ENCODE data around the gene LRP1. TPM values are rescaled to one million over a fixed set of nuclear protein-coding genes. Genes with fewer than 3 reads are reported as not detected.

LRP1 gene
- total RNA-seq, 1 donor from 2014 or later: 0.60 TPM

DNA sequence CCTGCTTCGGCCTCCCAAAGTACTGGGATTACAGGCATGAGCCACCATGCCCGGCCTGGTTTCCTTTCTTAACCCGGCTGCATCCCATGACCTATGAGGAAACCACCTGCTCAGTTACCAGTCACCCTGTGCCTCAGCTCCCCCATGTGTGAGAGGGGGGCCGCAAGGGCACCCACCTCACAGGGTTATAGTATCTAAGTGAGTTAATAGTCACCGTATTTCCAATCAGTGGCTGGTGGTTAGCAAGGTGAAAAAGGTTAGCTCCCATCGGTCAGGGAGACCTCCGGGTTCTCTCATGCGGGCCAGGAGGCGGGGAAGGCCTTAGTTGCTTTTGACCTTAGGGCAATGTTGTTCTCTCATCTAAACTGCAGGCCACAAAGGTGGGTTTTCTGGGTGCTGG is 6.7 kb downstream of the LRP1 start:
- DNase-seq (ENCODE audit: low read depth in 2 of 2): no peak

DNA sequence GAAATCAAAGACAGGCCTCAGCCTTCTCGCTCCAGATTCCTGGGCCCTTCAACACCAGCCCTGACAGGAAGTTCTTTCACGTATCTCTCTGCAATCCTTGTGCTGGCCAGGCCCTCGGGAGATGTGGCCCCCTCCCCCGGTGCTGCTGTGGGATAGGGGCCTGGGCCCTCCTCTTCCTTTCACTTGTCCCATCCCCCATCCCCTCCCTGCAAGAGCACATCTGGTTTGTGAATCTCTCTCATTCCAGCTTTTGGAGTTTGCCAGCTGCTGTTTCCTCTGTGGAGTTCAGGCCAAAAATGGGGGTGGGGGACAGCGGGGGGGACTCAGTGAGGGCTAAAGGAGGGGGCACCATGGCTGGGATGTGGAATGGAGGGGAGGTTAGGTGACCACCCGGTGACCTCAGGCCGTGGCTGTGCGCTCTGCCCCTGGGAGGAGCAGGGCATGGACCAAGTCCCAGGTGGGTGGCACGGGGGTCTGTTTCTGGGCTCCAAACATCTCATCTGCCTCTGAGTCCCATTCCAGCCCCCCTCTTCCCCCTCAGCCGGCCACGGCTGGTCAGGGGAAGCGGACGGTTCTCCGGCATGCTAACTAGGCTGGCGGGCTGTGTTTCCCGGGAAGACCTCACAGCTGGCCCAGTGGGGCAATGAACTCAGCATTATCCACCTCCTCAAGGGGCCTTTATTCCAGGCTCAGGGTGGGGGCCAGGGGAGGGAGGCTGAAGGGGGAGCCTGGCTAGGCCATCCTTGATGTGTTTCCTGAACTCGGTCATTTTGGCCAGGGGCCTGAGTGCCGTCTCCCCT is 7.4 kb downstream of the LRP1 start:
- no peak for DNase-seq (ENCODE audit: low read depth in 2 of 2)

DNA sequence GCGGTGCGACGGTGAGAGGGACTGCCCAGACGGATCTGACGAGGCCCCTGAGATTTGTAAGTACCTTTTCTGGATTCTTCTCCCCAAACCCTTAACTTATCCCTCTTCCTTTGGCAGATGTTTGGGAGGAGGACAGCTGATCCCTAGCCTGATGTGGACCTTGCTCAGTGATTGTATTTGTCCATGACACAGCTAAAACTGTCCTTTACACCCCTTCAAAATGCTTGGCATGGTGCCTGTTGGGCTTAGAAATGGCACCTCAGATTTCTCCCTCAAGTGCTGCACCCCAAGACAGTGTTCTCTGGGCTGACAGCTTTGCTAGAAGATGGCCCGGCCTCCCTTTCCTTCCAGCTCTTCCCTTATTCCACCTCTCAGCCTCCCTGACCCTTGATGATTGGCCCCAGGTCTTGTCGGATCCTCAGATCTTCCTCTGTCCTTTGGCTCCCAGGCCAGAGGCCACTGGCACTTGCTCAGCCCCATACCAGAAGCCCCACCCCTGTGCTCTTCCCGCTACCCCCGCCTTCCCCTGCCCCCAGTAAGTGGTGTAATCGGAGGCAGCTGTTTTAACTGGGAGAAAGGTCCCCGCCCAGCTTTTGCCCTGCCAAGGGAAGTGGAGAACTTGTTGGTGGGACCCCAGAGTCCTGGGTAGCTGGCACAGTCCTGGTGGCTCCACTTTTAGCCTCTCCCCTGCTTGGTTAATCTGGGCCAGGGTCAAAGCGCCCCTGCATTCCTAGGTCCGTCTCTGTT is 10.4 kb downstream of the LRP1 start:
- DNase-seq (ENCODE audit: low read depth in 2 of 2): no peak

DNA sequence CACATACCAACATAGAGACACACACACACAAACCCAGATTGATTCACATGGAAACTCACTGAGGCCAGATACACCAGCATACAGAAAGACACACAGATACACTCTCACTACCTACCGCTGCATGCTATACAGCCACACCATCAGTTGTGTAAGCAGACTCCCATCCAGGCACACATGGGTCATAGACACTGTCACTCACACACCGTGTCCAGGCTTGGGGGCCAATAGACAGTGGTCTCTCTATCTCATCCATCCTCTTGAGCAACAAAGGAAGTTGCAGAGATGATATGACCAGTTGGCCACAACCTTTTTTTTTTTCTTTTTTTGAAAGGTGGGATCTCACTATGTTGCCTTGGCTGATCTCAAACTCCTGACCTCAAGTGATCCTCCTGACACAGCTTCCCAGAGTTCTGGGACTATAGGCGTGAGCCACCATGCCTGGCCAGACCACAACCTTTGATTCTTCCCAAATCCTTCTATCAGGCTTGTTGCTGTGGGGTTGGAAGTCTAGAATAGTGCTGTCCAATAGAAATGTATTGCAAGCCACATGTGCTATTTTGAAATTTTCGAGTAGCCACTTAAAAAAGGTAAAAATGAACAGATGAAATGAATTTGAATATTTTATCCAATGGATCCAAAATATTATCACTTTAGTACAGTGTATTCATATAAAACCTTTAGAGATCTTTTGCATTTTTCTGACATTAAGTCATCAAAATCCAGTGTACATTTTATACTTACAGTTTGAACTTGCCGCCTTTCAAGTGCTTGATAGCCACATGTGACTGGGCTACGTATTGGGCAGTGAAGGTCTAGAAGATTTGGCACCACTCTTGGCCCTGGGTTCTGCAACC is 11.7 kb downstream of the LRP1 start:
- no peak for DNase-seq (ENCODE audit: low read depth in 2 of 2)

DNA sequence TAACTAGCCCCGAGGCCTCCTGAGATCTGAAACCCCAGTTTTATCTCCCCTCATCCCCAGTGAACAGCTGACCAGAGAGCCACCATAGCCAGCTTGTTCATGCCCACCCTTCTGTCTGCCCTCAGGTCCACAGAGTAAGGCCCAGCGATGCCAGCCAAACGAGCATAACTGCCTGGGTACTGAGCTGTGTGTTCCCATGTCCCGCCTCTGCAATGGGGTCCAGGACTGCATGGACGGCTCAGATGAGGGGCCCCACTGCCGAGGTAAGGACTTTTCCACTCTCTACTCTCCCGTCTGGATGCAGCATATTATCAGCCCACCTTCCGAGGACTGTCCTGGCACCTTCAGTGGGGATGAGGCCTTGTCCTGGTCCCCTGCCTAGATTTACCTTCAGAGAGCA is 13.0 kb downstream of the LRP1 start:
- no peak for DNase-seq (ENCODE audit: low read depth in 2 of 2)

DNA sequence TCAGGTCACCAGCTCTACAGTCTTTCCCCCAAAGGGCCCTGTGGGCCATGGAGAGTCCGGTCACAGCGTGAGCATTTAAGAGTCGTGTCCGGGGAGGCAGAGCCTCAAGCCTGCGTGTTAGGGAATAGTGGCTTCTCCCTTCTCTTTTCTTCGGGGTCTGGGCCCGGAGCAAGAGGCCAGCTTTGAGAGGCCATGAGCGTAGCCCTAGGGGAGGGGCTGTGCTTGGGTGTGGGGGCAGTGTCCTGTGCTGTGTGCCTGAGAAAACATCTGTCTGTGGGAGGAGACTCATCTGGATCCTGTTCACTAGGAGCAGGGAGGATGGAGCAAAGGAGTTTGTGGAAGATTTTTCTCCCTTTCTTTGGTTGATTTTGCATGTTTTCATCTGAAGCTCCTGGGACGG is 13.8 kb downstream of the LRP1 start:
- DNase-seq (ENCODE audit: low read depth in 2 of 2): no peak

DNA sequence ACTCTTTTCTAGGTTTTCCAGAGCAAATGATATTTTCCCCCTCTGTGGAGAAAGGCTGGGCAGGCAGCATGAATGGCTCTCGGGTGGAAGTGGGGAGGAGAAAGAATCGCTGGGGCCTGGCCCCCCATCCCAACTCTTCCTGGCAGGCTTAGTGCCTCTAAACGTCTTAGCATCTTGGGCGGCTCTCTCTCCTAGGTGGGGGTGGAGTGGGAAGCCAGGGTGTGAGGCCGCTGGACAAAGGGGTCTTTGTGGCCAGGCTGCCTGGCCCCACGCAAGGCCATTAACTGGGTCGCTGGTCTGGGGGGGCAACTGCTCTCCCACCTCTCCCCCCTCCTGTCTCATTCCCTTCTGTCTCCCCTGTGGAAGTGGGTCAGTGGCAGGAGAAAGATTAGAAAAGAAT is 14.4 kb downstream of the LRP1 start:
- no peak for DNase-seq (ENCODE audit: low read depth in 2 of 2)

DNA sequence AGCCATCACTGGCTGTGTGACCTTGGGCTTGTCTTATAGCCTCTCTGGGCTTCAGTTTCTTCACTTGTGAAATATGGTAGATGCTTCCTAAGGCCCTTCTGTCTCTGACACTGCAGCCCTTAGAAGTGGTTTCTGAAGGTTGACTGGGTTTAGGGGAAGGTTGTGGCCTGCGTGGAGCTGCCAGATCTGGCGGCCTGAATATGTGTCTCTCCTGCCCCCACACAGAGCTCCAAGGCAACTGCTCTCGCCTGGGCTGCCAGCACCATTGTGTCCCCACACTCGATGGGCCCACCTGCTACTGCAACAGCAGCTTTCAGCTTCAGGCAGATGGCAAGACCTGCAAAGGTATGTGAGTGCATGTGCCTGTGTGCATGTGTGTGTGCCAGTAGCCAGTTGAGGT is 15.2 kb downstream of the LRP1 start:
- DNase-seq (ENCODE audit: low read depth in 2 of 2): no peak

DNA sequence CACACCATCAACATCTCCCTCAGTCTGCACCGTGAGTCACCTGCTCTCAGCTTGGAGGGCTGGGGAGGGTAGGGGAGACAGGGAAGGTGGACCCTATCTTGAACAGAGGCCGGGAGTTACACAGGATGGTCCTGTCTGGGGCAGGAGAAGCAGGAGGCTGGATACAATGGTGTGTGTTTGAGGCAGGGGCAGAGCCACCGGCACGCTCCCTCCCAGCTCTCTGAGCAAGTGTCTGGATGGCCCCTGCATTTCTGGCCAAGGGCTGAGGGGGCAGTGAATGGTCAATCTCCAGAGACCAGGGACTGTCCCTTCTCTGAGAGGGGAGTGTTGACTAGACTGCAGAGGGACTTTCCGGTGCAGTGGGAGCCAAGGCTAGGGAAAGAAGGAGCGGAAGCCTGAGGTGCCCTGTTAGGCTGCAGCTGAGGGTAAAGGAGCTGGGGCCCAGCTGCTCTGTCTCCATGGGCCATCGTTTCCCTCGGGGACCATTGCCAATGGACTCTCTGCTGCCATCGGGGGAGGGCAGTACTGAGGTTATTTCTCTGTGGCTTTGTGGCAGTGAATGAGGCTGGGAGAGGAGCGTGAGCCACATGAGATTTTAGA is 17.3 kb downstream of the LRP1 start:
- DNase-seq (ENCODE audit: low read depth in 2 of 2): no peak

DNA sequence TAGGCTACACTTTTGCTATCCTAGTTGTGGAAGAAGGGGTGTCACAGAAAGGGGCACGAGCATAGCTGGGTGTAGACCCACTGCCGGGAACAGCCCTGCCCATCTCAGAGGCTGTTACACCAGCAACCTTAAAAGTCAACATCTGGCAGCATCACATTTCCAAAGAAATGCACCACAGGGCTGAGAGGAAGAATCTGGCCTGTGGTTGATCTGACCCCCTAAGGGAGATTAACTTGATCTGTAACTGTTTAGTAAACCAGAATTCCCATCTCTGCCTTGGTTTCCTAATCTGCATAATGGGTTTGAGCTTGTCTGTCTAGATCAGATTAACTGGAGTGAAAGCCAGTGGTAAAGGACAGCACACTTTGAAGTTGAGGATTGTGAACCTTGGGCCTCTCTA is 17.8 kb downstream of the LRP1 start:
- no peak for DNase-seq (ENCODE audit: low read depth in 2 of 2)

DNA sequence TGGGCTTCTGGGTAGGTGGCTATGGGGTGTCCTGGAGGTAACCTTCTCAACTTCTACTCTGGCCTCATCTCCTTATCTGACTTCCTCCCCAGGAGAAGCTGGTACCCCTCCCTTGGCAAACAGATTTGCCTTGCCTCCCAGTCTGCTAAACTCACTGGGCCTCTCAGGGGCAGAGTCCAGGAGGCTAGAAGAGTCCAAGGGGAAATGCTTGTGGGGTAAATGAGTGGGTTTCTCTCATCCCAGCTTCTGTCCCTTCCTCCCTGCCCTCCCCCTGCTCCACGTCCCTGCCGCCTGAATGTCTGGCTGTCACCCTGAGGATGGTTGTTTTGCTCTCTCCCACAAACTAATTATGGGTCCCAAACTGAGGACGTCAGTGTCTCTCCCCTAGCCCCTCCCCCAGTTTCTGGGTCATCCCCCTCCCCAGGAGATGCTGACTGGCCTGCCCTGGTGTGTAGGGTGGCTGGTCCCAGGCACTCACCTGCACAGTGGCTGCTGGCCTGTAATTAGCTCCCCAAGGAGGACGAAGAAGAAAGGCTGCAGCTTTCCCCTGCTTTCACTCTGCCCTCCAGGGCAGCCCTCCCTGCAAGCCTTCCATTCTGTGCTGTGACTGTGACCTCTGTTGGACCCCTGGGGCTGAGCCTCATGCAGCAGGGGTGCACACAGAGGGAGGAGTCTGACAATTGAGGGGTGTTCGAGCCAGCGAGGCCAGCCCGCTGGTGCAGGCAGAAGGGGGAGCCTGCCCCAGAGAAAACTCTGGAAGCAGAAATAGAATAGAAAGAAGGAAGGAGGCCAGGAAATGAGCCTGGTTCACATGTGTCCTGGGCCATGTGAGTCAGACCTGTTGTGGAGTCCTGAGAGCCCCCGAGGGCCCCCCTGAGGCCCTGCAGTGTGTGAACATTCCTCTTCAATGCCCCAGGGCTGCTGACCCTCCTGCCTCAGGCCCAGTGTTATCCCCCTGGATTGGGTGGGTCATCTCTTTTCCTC is 19.0 kb downstream of the LRP1 start, which contains the start of gene LRP1-AS:
LRP1-AS (minus strand) TSS at position 659 of the 984 bp plus-strand sequence.
- DNase-seq (ENCODE audit: low read depth in 2 of 2): peak; percentile 26 to 46

DNA sequence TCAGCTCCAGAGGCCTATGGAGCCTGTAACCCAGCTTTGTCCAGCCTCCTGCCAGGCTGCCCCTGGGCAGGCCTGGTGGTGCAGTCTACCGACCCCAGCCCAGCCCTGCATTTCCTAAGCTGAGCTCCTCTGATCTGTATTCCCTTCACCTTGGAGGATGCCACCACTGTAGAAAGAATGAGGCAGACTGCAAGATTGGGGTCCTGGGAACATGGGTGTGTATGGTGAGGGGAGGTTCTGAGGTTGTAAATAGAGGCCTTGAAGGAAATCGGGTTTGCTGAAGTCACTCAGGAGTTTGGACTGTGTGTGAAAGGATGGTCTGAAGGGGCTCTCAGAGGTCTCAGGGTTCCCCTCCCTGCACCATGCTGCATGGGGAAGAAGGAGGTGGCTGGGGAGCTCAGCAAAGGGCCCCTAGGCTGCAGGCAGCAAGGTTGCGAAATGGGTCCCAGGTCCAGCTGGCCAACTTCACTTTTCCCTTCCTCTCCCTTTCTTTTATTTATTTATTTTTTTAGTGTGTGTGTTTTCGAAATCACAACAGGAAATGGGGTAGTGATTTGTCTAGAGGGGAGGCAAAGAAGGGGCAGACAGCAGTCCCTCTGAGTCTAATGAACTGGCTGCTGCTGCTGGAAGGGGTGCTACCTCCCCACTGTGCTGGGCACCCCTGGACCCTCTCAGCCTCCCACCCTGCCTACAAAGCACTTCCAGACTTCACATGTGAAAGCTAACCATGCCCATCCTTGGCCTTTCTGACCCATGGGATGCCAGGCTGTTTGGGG is 20.4 kb downstream of the LRP1 start:
- peak in 1 of 2 donors; percentile 12 for DNase-seq (ENCODE audit: low read depth in 2 of 2)

DNA sequence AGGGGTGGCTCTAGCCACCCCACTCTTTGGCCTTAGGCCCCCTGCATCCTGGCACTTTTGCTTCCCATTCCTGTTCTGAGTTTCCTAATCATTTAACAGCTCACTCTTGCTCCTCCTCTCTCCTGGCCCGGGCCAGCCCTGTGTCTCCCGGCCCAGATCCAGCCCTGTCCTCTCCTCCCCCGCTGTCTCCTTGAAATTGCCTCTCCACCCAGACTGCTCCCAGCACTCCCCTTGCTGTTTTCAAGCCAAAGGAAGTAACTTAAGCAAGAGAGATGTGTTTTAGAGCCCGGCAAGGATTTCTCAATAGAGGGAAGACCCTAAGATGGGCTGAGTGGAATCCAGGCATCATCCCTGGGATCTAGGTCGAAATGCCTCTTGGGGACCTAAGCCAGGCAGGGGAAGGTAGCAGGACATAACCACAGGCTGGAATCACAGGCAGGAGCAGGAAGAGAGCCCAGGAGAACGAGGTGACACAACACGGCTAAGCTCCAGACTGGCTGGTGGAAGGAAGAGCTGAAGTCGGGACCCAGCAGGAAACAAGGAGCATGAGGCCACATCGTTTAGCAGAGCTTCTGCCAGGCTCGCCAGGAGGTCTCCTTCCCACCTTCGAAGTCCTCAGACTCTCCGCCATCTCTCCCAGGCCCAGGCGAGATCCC is 21.1 kb downstream of the LRP1 start:
- peak in 1 of 2 donors; percentile 17 for DNase-seq (ENCODE audit: low read depth in 2 of 2)

DNA sequence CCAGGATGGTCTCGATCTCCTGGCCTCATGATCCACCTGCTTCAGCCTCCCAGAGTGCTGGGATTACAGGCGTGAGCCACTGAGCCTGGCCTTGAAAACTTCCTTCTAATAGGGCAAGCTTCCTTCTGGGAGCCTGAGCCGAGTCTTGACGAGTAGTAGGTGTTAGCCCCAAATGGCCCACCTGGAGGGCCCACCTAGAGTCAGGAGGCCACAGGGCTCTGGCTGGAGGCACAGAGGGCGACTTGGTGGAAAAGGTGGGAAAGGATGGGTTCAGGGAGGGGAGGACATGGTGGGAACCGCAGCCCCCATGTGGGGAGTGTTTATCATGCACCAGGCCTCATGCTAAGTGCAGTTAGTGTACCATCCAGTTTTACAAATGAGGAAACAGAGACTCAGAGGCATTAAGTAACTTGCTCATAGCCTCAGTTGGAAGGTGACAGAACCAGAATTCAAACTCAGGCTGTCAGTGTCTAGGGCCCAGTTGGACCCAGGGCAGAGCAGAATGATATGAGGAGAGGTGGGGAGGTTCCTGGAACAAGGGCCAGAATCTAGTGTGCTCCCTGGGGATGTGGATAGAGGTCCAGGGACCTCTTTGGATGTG is 22.2 kb downstream of the LRP1 start:
- DNase-seq (ENCODE audit: low read depth in 2 of 2): no peak

DNA sequence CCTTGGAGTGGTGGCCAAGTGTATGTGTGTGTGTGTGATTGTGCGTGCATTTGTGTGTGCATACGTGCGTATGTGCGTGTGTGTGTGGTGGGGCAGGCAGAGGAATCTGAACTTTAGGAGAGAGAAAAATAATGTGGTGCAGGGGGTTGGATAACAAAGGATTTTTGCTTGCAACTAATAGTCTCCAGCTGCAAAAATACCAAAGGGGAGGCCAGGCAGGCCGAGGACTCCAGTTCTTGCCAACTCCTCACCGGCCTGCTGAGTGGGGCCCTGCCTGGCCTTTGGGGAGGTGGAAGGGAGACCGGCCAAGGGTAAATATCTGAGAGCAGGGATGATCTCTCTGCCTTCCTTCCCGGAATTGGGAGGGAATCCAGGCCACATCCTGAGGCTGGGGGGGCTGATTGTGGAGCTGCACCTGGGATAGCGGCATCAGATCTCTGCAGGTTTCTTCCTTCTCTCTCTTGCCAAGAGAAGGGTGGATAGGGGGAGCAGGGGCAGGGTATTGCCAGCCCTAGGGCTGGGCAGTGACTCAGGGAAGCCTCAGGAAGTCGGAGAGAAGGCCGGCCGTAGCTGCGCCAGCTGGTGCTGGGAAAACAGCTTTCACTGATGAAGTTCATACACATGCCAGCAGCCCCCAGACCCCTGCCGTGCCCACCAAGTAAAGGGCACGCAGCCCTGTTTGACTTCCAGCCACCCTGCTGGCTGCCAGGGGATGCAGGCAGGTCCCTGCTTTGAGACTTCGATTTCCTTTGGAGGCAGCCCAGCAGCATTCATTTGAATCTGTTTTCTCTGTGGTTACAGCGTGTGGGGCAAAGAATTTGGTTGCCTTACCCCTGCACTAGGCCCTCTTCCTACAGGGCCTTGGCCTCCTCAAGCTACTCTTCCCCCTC is 23.7 kb downstream of the LRP1 start:
- peak in 1 of 2 donors; percentile 51 for DNase-seq (ENCODE audit: low read depth in 2 of 2)

DNA sequence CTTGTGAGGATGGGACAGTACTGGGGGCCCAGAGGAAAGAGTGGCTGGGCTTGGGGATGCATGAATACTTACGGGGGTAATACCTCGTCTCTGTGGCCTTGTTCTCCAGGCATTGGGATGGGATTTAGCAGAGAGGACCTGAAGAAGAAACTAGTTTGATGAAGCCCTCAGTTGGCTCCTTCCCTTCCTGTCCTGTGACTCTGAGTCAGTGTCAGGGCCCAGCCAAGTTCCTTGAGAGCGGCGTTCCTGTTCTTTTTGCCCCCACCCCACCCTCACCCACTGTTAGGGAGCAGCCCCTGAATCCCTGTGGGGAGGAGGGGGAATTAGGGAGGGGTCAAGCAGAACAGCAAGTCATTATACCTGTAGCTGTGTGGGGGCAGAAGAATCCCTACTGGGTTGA is 24.4 kb downstream of the LRP1 start:
- DNase-seq (ENCODE audit: low read depth in 2 of 2): peak in 1 of 2 donors; percentile 51

DNA sequence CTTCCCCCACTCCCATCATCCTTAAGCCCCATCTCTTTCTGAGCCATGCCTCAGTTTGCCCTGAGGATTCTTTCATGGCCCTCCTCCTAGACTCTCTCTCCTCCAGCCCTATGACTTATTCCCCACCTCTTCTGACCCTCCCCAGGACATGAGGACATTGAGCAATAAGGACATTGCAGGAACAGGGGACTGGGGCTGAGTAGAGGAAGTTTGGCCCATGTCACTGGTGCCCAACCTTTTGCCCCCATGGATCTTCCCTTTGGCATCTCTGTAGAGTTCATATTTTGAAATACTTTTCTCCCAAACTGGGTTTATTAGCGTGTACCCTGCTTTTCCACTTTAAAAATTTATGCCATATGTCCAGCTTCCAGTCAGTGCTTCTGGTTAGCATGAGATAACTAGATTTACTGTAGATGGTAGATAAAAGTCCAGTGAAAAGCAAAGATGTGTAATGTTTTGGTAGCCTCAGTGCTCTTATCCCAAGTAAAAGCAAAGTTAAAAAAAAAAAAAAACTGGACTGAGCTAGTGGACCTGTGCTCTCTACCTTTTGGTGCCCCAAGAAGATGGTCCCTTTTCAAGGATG is 25.2 kb downstream of the LRP1 start:
- no peak for DNase-seq (ENCODE audit: low read depth in 2 of 2)
